Measurements from ENCODE around the gene PAX6.
"Not testable (repeated sequence)": the region's sequence is repeated elsewhere in the genome, so short reads cannot be mapped to it uniquely, and the experiment has no call there.

The PAX6 gene

DNA sequence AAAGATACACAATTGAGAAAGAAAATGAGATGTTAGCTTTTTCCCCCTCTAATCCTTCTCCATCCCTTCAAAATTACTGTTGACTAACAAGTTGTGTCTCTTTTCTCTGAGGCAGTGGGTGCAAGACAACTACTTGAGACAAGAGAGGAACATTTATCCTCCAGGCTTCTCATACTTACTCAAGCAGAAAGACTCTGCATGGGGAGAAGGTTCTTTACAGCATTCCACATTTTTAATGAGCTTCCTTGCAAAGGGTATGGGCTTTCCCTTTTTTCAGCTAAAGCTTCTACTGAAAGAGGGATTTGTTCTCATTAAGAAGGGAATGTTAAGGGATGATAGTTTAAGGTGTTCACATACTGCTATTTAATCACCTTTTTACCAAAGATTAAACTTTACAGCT lies 47.8 kb downstream of the PAX6 start:
- no peak for DNase-seq

DNA sequence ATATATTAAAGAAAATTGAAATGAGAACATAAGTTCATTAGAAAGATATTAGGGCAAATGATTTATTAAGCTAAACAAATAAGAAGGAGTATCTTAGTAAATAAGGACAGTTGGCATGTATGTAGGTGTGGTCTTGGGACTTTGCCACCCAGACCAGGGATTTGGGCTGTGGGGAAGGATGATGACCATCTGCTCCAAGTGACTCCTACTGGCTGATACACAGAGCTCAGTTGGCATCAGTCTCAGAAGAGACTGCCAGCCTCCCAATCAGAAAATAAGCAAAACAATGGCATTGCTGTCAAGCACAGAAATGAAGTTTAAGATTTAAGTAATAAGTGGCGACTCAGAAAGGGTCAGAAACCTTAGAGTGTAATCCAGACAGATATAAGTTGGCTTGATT lies 49.5 kb downstream of the PAX6 start:
- no peak for DNase-seq

DNA sequence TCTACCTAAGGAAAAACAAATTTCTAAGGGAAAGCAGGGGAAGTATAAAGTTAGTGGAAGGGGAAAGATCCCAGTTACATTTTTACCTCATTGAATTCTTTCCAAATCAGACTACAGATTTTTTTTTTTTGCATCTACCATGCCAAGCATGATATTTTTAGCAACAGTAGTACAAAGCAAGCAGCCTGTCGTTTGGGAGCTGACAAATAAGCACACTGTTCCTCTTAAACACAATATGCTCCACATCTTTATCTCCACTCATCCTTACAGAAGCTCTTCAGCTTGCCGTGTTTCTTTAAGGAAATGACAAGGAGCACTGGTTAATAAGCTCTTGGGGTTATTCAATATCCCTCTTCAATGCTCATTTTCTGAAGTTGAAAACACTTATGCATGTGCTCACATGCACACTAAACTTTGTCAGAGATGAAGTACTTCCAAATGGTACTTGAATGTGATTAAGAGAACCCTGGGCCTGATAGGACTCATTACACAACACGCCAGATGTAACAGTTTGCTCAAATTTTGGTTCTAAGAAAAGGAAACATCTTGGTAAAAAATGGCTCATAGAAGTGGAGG lies 53.8 kb downstream of the PAX6 start:
- no peak for DNase-seq

DNA sequence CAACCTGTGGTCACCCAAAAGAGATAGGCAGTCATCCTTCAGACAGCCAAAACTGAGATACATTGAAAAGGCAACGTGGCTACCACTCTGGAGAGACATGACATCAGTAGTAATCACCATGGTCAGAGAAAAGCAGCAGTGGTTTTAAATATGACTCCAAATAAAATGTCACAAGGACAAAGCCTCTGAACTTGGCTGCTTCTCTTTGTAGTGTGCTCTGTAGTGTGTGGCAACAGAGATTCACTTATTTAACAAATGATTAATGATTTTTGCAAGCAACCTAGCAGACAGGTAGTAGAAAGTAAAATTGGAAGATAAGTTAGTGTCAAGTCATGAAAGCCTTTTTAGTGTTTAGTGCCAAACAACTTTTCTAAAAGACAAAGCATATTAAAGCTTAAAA lies 63.5 kb downstream of the PAX6 start:
- no peak for DNase-seq

DNA sequence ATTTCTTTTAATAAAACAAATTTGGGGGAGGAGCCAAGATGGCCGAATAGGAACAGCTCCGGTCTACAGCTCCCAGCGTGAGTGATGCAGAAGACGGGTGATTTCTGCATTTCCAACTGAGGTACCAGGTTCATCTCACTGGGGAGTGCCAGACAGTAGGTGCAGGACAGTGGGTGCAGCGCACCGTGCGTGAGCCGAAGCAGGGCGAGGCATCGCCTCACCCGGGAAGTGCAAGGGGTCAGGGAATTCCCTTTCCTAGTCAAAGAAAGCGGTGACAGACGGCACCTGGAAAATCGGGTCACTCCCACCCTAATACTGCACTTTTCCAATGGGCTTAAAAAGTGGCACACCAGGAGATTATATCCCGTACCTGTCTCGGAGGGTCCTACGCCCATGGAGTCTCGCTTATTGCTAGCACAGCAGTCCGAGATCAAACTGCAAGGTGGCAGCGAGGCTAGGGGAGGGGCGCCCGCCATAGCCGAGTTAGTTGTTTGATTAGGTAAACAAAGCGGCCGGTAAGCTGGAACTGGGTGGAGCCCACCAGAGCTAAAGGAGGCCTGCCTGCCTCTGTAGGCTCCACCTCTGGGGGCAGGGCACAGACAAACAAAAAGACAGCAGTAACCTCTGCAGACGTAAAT lies 70.3 kb downstream of the PAX6 start:
- DNase-seq, result not testable (repeated sequence)

DNA sequence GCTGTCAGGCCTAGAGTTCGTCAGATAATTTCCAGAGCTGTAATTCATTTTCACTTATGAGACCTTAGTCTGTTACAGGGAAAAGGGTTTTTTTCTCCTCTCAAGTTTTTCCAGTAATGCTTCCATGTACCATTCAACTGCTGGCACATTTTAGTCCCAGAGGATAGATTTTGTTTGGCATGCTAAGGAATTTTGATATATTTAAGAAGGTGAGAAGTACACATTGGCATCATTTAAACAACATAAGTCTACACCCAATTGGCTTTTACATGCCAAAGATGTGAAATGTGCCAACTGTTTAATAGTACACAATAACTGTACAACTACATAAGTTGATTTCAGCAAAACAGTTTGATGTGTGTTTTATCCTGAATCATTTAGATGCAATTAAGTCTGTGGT lies 71.0 kb downstream of the PAX6 start:
- DNase-seq, result no peak

Data from NCI-H2029 treated with DMSO at 0.1 percent for 48 hours (cell line).